Hepatocyte (in vitro differentiated cells): ENCODE data around the gene SEPTIN8. TPM values are rescaled to one million over a fixed set of nuclear protein-coding genes. Genes with fewer than 3 reads are reported as not detected.

Experiments used
- DNase-seq: peaks from one replicate; pipeline ENCODE4 v3.0.0-alpha.2; 2016; ENCODE audit warnings: low spot score
- H2AFZ ChIP-seq: fragments of 200-600 bp; sonication (generic); 2 replicates; pipeline ENCODE4 v1.6.0; 2016; ENCODE audit warnings: antibody characterized with exemption, mild to moderate bottlenecking
- H3K27ac ChIP-seq: fragments of 200-600 bp; sonication (generic); 2 replicates; pipeline ENCODE4 v1.5.1; 2016; ENCODE audit warnings: mild to moderate bottlenecking
- H3K27me3 ChIP-seq: fragments of 200-600 bp; sonication (generic); 2 replicates; pipeline ENCODE4 v1.6.1; 2016
- H3K36me3 ChIP-seq: fragments of 200-600 bp; sonication (generic); replicated peaks from 2 replicates; pipeline ENCODE4 v1.5.1; 2016; ENCODE audit warnings: low read depth; ENCODE audit not compliant: insufficient read depth
- H3K4me1 ChIP-seq: fragments of 200-600 bp; sonication (generic); 2 replicates; pipeline ENCODE4 v1.5.1; 2016; ENCODE audit warnings: mild to moderate bottlenecking, moderate library complexity; ENCODE audit not compliant: insufficient read depth
- H3K4me2 ChIP-seq: fragments of 200-600 bp; sonication (generic); 2 replicates; pipeline ENCODE4 v1.6.0; 2016
- H3K4me3 ChIP-seq: fragments of 200-600 bp; sonication (generic); 2 replicates; pipeline ENCODE4 v1.5.1; 2016; ENCODE audit warnings: mild to moderate bottlenecking
- H3K79me2 ChIP-seq: fragments of 200-600 bp; sonication (generic); 2 replicates; pipeline ENCODE4 v1.6.0; 2017; ENCODE audit warnings: mild to moderate bottlenecking
- H3K9me2 ChIP-seq: fragments of 200-600 bp; sonication (generic); replicated peaks from 2 replicates; pipeline ENCODE4 v1.6.0; 2017; ENCODE audit warnings: mild to moderate bottlenecking; ENCODE audit not compliant: insufficient read depth
- H3K9me3 ChIP-seq: fragments of 200-600 bp; sonication (generic); 2 replicates; pipeline ENCODE4 v1.5.1; 2016; ENCODE audit warnings: low read depth, mild to moderate bottlenecking
- H4K20me1 ChIP-seq: fragments of 200-600 bp; sonication (generic); 2 replicates; pipeline ENCODE4 v1.6.0; 2016; ENCODE audit warnings: mild to moderate bottlenecking; ENCODE audit not compliant: insufficient read depth, poor library complexity, severe bottlenecking
- EZH2 ChIP-seq: fragments of 200-600 bp; sonication (generic); IDR thresholded peaks from 2 replicates; pipeline ENCODE4 v1.6.1; 2016; ENCODE audit warnings: antibody characterized with exemption, mild to moderate bottlenecking, borderline replicate concordance
- EZH2phosphoT487 ChIP-seq: fragments of 200-600 bp; sonication (generic); IDR thresholded peaks from one replicate; pipeline ENCODE4 v1.6.1; 2018; ENCODE audit warnings: antibody characterized with exemption, mild to moderate bottlenecking, low read depth, moderate library complexity; ENCODE audit not compliant: unreplicated experiment, severe bottlenecking
- WGBS: methylation state at CpG from one replicate; pipeline ENCODE4 v1.1.6; 2016; ENCODE audit warnings: low lambda C conversion rate; ENCODE audit errors: missing lambda C conversion rate; 5-methylcytosine and 5-hydroxymethylcytosine counted together
- polyA plus RNA-seq: library from polyadenylated mRNA; unstranded; fragments of >200 nt; fragmentation: Nextera tagmentation; extraction: Ambion mirVana; gene quantifications from 2 replicates; pipeline ENCODE4 v1.2.1, GENCODE V29; 2016
- total RNA-seq: library from RNA; depleted of rRNA; stranded (reverse); fragments of >200 nt; gene quantifications from 2 replicates; pipeline ENCODE4 v1.2.3, GENCODE V29; 2014
- TF ChIP-seq, protein P1 (sequence below): fragments of 200-600 bp; sonication (generic); IDR thresholded peaks from 2 replicates; pipeline ENCODE4 v1.5.1; 2016; ENCODE audit warnings: antibody characterized with exemption, mild to moderate bottlenecking; ENCODE audit not compliant: poor library complexity

Gene SEPTIN8
- total and polyA plus RNA-seq, 2 experiments from 2014 or later: 18.7 to 41.9 TPM

- no peak overlapping the region for H3K4me3 ChIP-seq
- no peaks in the 10 kb centered on the region for H3K9me3 ChIP-seq
- H3K79me2 ChIP-seq: no peaks in the 10 kb centered on the region
- no peaks in the 10 kb centered on the region for H3K27me3 ChIP-seq
- H3K36me3 ChIP-seq: no peaks in the 10 kb centered on the region
- H4K20me1 ChIP-seq: no peaks in the 10 kb centered on the region
- no peaks in the 10 kb centered on the region for H3K4me1 ChIP-seq
- DNase-seq: no peak
- no peak overlapping the region for H3K4me2 ChIP-seq
- no peak overlapping the region for H3K27ac ChIP-seq
- TF ChIP-seq, protein P1, sequence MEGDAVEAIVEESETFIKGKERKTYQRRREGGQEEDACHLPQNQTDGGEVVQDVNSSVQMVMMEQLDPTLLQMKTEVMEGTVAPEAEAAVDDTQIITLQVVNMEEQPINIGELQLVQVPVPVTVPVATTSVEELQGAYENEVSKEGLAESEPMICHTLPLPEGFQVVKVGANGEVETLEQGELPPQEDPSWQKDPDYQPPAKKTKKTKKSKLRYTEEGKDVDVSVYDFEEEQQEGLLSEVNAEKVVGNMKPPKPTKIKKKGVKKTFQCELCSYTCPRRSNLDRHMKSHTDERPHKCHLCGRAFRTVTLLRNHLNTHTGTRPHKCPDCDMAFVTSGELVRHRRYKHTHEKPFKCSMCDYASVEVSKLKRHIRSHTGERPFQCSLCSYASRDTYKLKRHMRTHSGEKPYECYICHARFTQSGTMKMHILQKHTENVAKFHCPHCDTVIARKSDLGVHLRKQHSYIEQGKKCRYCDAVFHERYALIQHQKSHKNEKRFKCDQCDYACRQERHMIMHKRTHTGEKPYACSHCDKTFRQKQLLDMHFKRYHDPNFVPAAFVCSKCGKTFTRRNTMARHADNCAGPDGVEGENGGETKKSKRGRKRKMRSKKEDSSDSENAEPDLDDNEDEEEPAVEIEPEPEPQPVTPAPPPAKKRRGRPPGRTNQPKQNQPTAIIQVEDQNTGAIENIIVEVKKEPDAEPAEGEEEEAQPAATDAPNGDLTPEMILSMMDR: no peak
- TF ChIP-seq EZH2phosphoT487 (no peak), EZH2 (no peak)
- WGBS: 72% methylated on average over 8 of the region's 8 CpGs
- H2AFZ ChIP-seq: no peak overlapping the region
- no peaks in the 10 kb centered on the region for H3K9me2 ChIP-seq
Observed at GRCh38 chr5:132788990-132789886, 12.2 kb upstream of the SEPTIN8 start.

DNA sequence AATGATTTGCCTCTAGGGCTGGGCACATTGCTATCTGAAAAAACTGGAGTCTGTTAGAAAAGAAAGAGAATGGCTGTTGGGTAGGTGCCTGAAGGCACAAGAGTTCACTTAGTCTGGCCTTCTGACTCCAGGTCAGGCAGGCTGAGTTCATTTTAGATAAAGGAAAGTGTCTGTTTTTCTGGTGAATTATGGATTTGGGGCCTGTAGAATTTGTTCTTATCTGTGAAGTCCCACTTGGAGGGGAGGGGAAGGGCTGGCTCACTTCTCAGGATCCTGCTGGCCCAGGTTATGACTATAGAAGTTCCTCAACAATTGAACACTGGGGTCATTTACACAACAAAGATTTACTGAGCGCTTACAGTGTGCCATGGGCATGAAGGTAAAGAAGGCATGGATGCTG lies 11.5 kb upstream of the SEPTIN8 start:
- no peak overlapping the region for H3K4me2 ChIP-seq
- no peak overlapping the region for H2AFZ ChIP-seq
- TF ChIP-seq EZH2phosphoT487 (no peak), EZH2 (no peak)
- TF ChIP-seq, protein P1: no peak
- no peak overlapping the region for H3K27ac ChIP-seq
- H3K79me2 ChIP-seq: no peaks in the 10 kb centered on the region
- no peak for DNase-seq
- WGBS: 88% methylated on average over 1 of the region's 1 CpG
- no peaks in the 10 kb centered on the region for H3K4me1 ChIP-seq
- H3K9me2 ChIP-seq: no peaks in the 10 kb centered on the region
- no peaks in the 10 kb centered on the region for H3K36me3 ChIP-seq
- no peaks in the 10 kb centered on the region for H3K27me3 ChIP-seq
- H3K9me3 ChIP-seq: no peaks in the 10 kb centered on the region
- H3K4me3 ChIP-seq: no peak overlapping the region
- H4K20me1 ChIP-seq: no peaks in the 10 kb centered on the region

DNA sequence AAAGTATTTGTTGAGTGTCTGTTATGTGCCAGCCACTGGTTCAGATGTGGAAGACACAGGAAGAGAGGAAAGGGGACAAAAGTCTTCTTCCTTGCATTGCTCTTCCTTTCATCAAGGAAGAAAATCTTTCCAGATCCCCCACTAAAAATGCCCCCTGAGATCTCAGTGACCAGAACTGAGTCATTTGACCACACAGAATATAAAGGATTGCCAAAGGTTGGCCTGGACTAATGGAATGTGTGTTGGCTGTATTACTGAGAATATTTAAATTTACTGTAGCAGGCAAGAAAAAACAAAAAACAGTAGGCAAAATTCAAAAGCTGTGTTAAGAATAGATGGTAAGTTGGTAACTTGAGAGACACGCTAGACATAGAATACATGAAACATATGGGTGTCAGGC lies 10.0 kb upstream of the SEPTIN8 start:
- Histone ChIP-seq H3K9me3 (no peaks in the 10 kb centered on the region), H3K27ac (no peak overlapping the region), H3K79me2 (no peaks in the 10 kb centered on the region), H3K27me3 (no peaks in the 10 kb centered on the region), H3K9me2 (no peaks in the 10 kb centered on the region), H3K36me3 (no peaks in the 10 kb centered on the region), H3K4me2 (no peak overlapping the region), H3K4me1 (no peaks in the 10 kb centered on the region), H2AFZ (no peak overlapping the region), H3K4me3 (no peak overlapping the region), H4K20me1 (no peaks in the 10 kb centered on the region)
- WGBS: 100% methylated on average over 1 of the region's 1 CpG
- TF ChIP-seq, protein P1: no peak
- TF ChIP-seq EZH2phosphoT487: no peak
- DNase-seq: no peak
